GM11168 (cell line): Measurements from ENCODE around the gene TMEM72.

Source experiments
- in situ Hi-C: fragments of 300-500 bp; cut with MboI; formaldehyde crosslinking; loops from one replicate; pipeline ENCODE4 v1.12.0; 2022; ENCODE audit warnings: low sequenced_read_pairs; ENCODE audit not compliant: unreplicated experiment

TMEM72 gene

GRCh38 chr10:44985175-44985681, 74.1 kb downstream of the TMEM72 start:
- in situ Hi-C loops, result no loop called here

GRCh38 chr10:44986179-44986578, 75.0 kb downstream of the TMEM72 start:
- in situ Hi-C loops, result no loop called here
